Measurements from ENCODE around the gene GPS2.

DNA sequence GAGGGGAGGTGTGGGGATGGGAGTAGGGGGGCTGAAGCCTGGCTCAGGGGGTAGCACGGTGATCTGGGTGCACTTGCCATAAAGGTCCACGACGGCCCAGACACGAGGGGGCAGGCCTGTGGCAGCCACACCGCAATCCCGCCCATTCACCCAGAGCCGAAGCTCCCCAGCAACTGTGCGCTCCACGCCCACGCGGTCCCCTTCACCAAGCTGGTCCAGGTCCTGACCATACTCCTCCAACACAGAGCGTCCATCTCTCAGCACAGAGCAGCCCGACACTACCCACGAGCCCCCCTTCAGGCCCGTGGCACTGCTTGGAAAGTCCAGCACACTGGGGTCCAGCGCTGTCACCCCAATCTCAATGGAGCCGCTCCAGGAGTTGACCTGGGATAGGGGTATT is 12.3 kb upstream of the GPS2 start:
- TF ChIP-seq, protein P1, sequence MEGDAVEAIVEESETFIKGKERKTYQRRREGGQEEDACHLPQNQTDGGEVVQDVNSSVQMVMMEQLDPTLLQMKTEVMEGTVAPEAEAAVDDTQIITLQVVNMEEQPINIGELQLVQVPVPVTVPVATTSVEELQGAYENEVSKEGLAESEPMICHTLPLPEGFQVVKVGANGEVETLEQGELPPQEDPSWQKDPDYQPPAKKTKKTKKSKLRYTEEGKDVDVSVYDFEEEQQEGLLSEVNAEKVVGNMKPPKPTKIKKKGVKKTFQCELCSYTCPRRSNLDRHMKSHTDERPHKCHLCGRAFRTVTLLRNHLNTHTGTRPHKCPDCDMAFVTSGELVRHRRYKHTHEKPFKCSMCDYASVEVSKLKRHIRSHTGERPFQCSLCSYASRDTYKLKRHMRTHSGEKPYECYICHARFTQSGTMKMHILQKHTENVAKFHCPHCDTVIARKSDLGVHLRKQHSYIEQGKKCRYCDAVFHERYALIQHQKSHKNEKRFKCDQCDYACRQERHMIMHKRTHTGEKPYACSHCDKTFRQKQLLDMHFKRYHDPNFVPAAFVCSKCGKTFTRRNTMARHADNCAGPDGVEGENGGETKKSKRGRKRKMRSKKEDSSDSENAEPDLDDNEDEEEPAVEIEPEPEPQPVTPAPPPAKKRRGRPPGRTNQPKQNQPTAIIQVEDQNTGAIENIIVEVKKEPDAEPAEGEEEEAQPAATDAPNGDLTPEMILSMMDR (conservative IDR thresholded peaks at IDR 0.05; ENCODE audit: low read depth, low read length) = no peak
- TF ChIP-seq BHLHE40 (IDR thresholded peaks at IDR 0.05; ENCODE audit: low read depth, low read length) (no peak), MAFK (IDR thresholded peaks at IDR 0.05; ENCODE audit: low read depth, low read length) (no peak), POLR2A (IDR thresholded peaks at IDR 0.05; ENCODE audit: low read depth, low read length) (no peak), CEBPB (IDR thresholded peaks at IDR 0.05; ENCODE audit: low read depth, low read length) (no peak)

Data from IMR-90 (cell line).